Activated T-cell treated with anti-CD3 and anti-CD28 coated beads for 48 hours (primary cell): ENCODE data around the gene PKP3.

Experiments
- DNase-seq: peaks from one replicate; pipeline ENCODE4 v3.0.0-alpha.2; 2020; ENCODE audit warnings: low read depth

The PKP3 gene

DNA sequence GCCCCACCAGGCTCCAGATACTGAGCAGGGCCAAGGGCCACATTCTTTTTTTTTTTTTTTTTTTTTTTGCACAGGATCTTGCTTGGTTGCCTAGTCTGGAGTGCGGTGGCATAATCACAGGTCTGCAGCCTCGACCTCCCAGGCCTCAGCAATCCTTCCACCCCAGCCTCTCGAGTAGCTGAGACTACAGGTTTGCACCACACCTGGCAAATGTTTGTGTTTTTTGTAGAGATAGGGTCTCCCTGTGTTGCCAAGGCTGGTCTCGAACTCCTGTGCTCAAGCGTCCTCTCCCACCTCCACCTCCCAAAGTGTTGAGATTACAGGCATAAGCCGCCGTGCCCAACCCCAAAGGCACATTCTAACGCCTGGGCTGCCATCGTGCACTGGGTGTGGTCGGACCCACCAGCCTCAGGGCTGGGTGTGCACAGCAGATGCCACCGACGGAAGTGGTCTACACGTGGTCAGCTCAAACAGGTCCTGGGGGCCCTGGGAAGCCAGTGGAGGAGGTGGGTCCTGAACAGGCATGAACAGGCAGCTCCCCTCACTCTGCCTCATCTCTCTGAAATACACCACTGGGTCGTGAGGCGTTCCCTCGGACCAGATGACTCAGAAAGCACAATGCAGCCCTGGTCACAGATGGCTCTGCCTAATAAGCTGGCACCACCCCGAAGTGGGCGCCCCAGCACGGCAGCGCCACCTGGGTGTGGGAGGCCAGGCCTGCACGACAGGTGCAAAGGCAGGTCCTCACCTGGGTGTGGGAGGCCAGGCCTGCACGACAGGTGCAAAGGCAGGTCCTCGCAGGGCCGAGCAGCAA, 29.9 kb upstream of the PKP3 start:
- DNase-seq: peak; percentile 45

DNA sequence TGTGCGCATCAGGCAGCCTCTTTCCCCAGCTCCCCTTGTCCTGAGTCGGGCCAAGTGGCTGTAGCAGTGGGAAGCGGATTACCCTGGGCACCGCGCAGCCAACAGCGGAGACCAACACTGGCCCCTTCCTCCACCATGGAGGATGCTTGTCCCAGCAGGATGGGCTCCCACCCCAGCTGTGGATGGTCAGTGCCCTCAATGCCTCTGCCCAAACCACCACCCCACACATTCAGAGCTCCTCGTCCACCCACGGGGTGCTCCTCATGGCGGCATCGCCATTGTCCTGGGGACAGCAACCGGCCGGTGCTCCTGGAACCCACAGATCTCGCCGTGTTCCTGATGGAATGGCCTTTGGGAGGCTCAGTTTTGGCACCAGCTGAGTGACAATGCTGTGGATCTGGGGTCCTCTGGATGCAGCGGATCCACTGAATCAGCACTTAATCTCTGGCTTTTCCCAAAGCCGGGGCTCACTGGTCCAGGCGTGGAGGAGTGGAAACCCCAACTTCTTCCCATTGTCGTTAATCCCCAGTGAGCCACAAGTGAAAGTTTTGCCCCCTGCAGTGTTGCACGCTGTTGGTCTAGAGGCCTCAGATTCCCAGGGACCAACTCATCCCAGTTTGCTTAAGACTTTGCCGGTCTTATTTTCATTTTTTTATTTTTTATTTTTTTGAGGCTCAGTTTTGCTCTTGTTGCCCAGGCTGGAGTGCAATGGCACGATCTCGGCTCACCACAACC, 28.9 kb upstream of the PKP3 start:
- no peak for DNase-seq

GRCh38 chr11:365831-366230, 28.2 kb upstream of the PKP3 start:
- DNase-seq: no peak

- no peak for DNase-seq
These were observed 26.0 kb upstream of the PKP3 start for GRCh38 chr11:367956-368413.

GRCh38 chr11:368414-369335, 25.3 kb upstream of the PKP3 start:
- no peak for DNase-seq

- DNase-seq: no peak
These were observed 24.5 kb upstream of the PKP3 start, which contains the start of gene B4GALNT4 for GRCh38 chr11:369336-370018. Gene B4GALNT4 (plus strand): TSS chr11:369499. CDS start chr11:369804, 305 bp downstream.

DNA sequence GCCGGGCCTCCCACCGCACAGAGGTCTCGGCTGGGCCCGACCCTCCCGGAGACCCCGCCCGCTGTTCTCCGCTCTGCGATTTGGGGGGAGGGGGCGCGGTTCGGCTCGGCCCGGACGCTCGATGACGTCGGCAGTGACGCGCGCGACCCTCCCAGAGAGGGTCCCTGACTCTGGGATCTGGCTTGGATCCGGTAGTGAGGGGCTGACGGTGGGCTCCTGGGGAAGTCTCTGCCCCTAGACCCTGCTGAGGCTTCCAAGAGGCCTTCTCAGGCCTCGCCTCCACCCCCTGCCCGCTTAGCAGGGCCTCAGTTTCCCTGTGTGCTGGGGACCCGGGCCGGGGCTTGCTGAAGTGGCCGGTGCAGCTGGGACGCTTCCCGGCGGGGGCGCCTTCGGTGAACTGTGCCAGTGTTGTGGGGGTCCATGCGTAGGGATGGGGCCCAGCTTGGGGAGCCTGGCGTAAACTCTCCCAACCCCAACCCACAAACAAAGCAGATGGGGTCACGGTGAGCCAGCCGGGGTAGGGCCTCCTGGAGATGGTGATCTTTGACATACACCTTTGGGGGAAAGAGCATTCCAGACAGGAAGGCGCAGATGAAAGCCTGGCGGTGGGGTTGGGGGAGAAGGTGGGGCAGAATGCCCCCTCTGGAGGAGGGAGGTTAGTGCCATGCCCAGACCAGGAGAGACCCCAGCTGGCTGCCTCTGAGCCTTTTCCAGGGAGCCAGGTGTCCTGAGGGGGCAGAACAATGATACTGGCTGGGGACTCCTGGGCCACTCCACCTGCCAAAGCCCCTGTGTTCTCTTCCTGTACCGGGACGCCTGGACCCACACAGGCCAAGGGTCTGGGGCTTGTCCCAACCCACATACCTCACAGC, 23.7 kb upstream of the PKP3 start:
- no peak for DNase-seq

GRCh38 chr11:371051-371450, 23.0 kb upstream of the PKP3 start:
- no peak for DNase-seq

- no peak for DNase-seq
These were observed 22.1 kb upstream of the PKP3 start for GRCh38 chr11:371716-372590.

GRCh38 chr11:372809-373715, 20.9 kb upstream of the PKP3 start:
- DNase-seq: no peak

GRCh38 chr11:373716-374551, 20.1 kb upstream of the PKP3 start:
- DNase-seq: no peak

DNA sequence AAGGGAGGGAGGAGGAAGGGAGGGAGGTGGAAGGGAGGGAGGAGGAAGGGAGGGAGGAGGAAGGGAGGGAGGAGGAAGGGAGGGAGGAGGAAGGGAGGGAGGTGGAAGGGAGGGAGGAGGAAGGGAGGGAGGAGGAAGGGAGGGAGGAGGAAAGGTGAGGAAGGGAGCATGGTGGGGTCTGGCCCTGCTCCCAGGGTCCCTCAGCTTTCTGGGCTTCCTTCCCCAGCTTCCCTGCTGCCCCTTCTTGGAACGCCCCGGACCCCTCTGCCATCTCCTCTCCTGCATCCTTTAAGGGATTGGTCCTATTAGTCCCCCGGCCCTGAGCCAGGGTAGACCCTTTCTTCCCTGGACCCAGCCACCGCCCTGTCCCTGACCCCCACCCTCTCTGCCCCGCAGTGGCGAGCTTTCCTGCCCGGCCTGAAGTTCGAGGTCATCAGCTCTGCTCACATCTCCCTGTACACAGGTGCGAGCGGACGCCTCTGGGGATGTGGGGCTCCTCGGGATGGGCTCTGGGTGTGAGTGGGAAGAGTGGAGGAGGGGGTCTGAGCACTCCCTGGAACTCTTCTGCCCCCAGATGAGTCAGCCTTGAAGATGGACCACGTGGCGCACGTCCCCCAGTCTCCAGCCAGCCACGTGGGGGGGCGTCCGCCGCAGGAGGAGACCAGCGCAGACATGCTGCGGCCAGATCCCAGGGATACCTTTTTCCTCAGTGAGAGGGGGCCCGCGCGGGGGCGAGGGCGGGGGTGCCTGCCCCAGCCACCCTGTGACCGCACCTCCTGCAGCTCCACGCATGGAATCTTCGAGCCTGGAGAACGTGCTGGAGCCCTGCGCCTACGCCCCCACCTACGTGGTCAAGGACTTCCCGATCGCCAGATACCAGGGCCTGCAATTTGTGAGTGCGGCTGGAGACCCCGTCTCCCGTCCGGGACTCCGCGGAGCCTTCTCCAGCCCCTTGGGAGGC, 18.7 kb upstream of the PKP3 start:
- no peak for DNase-seq

DNA sequence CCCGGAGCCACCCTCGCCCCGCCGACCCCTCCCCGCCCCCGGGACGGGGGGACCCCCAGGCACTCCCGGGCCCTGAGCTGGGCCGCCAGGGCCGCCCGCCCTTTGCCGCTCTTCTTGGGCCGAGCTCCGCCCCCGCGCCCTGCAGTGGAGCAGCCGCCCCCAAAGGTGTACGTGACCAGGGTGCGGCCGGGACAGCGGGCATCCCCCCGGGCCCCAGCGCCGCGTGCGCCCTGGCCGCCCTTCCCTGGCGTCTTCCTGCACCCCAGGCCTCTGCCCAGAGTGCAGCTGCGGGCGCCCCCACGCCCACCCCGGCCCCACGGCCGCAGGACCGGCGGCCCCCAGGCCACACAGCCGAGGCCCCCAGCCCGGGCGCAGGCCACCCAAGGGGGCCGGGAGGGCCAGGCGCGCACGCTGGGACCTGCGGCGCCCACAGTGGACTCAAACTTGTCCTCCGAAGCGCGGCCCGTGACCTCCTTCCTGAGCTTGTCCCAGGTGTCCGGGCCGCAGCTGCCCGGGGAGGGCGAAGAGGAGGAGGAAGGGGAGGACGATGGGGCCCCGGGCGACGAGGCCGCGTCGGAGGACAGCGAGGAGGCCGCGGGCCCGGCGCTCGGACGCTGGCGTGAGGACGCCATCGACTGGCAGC, 17.4 kb upstream of the PKP3 start:
- no peak for DNase-seq

- no peak for DNase-seq
These were observed 16.7 kb upstream of the PKP3 start for GRCh38 chr11:377174-377865.

GRCh38 chr11:377883-378500, 16.0 kb upstream of the PKP3 start:
- no peak for DNase-seq
